Measurements from ENCODE around the gene MAD1L1.

The MAD1L1 gene

DNA sequence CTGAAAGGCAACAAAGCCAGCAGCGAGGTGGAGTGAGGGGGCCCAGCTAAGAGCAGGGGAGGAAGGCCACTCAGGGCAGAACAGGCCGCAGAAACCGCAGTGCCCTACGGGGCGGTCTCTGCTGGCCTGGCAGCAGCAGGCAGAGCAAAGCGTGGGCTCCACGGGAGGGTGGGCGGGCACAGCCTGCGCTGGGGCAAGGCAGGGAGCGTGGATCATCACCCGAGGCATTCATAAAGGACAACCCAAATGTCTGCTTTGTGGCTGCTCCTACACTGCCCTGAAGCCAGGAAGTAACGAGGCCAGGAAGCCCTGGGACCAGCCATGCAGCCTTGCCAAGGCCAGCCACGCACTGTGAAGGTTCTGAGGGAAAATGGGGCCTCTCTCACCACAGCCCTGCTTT is 127.5 kb downstream of the MAD1L1 start:
- TF ChIP-seq GATA2 (IDR thresholded peaks at IDR 0.05; ENCODE audit: low read depth, low read length), result no peak
- TF ChIP-seq GATA3 (IDR thresholded peaks at IDR 0.05; ENCODE audit: low read depth, low read length), result no peak

DNA sequence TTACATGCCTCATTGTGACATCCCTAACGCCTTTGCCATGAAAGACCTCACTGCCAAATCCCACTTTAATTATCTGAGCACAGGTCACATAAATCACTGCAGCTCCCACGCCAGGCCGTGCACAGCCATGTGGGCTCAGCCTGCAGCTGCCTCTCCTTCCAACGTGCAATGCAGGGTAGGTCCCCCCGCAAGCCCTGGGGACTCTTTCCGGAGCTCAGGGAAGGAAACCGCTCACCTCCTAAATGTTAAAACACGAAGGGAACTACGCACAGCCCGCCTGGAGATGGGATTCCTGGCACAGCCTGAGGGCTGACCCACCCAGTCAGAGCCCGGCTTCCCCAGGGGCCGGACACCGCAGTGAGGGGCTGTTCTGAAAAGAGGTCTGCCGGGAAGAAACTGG is 128.0 kb downstream of the MAD1L1 start:
- TF ChIP-seq GATA2 (IDR thresholded peaks at IDR 0.05; ENCODE audit: low read depth, low read length) (no peak), GATA3 (IDR thresholded peaks at IDR 0.05; ENCODE audit: low read depth, low read length) (no peak)

GRCh38 chr7:2104107-2104710 is 128.5 kb downstream of the MAD1L1 start:
- no peak for TF ChIP-seq GATA3 (IDR thresholded peaks at IDR 0.05; ENCODE audit: low read depth, low read length)
- no peak for TF ChIP-seq GATA2 (IDR thresholded peaks at IDR 0.05; ENCODE audit: low read depth, low read length)

DNA sequence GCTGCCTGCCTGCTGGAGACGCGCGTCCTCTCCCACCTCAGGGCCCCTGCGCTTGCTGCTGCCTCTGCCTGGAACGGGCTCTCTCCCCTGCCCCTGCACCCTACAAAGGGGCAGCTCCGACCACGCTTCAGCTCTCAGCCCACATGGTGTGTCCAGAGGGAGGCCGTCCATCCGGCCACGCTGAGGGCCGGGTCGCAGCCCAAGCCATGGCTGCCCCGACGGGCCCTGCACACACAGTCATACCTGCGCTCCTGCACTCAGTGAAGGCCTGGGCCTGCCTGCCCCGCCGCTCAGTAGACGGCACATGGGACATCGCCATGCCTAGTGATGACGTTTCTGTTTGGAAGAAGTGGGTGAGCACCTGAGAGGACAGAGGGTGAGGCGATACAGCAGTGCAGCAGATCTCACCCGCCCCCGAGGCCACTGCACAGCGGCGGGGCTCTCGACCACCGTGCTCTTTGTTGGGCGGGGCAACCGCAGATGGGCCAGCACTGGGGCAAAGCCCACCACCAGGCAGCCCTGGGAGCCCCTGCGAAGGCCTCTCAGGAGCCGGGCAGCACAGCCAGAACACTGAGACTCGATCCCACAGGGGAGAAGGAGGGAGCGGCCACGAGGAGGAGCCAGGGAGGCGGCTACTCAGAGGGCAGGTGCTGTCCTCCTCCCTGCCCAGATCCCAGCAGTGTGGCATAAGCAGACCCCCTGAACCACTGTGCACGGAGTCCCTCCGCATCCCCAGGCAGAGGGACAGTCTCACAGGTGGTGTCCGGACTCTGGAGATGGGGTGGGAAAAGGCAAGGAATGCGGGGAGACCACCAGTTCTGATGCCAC is 129.5 kb downstream of the MAD1L1 start:
- no peak for TF ChIP-seq GATA2 (IDR thresholded peaks at IDR 0.05; ENCODE audit: low read depth, low read length)
- TF ChIP-seq GATA3 (IDR thresholded peaks at IDR 0.05; ENCODE audit: low read depth, low read length), result no peak

- TF ChIP-seq GATA2 (IDR thresholded peaks at IDR 0.05; ENCODE audit: low read depth, low read length) (no peak), GATA3 (IDR thresholded peaks at IDR 0.05; ENCODE audit: low read depth, low read length) (no peak)
Measured at GRCh38 chr7:2102375-2102723, 130.4 kb downstream of the MAD1L1 start.

GRCh38 chr7:2101630-2102374 is 130.9 kb downstream of the MAD1L1 start:
- TF ChIP-seq GATA3 (IDR thresholded peaks at IDR 0.05; ENCODE audit: low read depth, low read length), result no peak
- no peak for TF ChIP-seq GATA2 (IDR thresholded peaks at IDR 0.05; ENCODE audit: low read depth, low read length)

GRCh38 chr7:2100278-2101208 is 132.2 kb downstream of the MAD1L1 start:
- TF ChIP-seq GATA3 (IDR thresholded peaks at IDR 0.05; ENCODE audit: low read depth, low read length) (no peak), GATA2 (IDR thresholded peaks at IDR 0.05; ENCODE audit: low read depth, low read length) (no peak)

DNA sequence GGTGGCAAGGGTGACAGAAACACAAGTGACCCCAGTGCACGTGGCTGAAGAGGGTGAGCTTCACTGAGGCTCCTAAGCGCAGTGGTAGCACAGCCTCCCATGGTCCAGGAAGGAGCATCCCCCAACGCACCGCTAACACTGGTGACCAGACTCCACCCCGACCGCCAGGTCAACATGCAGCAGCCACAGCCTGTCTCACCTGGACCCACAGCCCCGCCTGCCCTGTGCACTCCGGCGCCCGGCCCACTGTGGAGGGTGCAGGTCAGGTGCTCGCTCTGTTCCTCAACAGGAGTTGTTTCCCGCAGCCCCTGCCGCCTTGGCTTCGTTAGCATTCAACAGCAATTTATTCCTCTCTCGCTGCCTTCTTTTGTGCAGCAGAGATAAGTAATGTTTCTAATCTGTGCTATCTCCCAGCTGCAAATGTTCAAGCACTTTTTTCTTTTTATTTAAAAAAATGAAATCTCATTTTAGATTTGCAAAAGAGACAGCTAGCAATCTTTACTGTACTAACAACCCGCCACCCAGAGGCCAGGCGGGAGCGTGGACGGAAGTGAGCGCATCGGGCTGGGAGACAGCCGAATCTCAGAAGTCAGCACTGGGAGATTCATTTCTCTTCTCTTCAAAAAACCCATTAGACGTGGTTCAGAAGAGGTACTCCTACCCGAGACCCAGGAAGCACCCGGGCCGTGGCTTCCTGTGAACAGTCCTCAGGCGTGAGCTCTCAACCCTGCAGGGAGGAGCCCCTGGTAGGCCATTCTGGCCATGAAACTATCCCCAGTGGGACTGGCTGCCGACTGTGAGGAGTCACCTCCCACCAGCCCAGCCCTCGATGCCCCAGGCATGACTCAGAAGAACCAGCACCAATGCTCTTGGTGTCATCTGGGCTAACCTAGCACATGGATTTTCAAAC is 133.4 kb downstream of the MAD1L1 start:
- TF ChIP-seq GATA3 (IDR thresholded peaks at IDR 0.05; ENCODE audit: low read depth, low read length) (no peak), GATA2 (IDR thresholded peaks at IDR 0.05; ENCODE audit: low read depth, low read length) (peak; percentile 78)

DNA sequence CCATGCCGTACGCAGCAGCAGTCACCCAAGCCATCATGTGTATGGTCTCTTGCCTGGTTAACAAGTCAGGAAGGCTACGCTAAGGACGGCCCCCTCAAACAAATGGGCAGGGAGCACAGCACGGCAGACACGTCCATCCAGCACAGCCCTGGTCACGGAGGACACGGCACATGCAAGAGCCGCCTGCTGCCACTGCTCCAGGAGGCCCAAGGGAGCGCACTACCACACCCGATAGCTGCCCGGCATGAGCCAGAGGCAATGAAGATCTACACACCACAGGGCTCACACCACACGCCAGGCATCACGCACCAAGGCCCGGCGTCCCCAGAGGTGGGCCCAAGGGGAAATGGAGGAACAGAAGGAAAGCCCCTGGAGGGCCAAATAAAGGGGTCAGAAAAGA is 134.2 kb downstream of the MAD1L1 start:
- TF ChIP-seq GATA2 (IDR thresholded peaks at IDR 0.05; ENCODE audit: low read depth, low read length) (no peak), GATA3 (IDR thresholded peaks at IDR 0.05; ENCODE audit: low read depth, low read length) (no peak)

GRCh38 chr7:2098056-2098455 is 134.7 kb downstream of the MAD1L1 start:
- no peak for TF ChIP-seq GATA2 (IDR thresholded peaks at IDR 0.05; ENCODE audit: low read depth, low read length)
- TF ChIP-seq GATA3 (IDR thresholded peaks at IDR 0.05; ENCODE audit: low read depth, low read length), result no peak

DNA sequence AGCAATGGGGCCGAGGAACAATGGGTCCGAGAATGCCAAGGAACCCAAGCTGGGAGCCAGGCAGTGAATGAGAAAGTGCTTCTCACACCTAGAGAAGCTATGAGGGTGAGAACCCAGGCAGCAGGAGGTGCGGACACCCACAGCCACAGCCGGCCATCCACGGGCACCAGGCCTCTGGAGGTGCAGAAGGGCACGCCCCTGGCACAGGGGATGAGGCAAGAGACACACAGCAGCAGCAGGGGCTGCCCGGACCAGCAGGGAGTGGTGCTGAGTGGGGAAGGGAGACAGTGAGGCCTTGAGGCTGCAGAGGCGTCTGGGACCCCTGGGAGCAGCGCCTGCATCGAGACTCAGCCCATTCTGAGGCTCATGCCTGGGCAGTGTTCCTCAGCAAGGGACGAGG is 135.3 kb downstream of the MAD1L1 start:
- TF ChIP-seq GATA3 (IDR thresholded peaks at IDR 0.05; ENCODE audit: low read depth, low read length), result no peak
- TF ChIP-seq GATA2 (IDR thresholded peaks at IDR 0.05; ENCODE audit: low read depth, low read length), result no peak

DNA sequence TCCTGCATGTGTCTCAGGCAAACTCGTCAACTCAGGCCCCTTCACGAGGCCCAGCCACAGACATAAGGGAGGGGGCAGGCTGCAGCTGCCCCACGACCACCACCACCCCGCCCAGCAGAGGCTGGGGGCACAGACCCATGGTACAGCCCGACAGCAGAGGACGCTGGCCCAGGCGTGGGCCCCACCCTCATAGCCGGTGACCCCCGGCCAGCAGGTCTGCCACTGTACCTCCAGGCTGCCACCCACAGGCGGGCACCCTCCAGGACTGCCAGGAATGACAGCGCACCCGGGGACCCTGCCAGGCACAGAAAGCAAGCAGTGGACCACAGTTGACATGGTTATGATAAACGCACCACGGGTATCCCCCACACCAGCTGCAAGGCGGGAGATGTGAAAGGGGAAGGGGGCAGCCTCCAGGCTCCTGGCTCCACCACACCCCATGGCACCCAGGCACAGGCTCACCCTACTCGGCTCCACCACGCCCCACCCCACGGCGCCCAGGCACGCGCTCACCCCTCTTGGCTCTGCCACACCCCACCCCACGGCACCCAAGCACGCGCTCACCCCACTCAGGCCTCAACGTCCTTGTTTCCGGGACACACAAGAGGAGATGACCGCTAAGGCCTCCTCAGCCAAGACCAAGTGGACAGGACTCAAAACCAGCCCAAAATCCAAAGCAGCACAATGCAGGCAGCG is 135.9 kb downstream of the MAD1L1 start:
- TF ChIP-seq GATA2 (IDR thresholded peaks at IDR 0.05; ENCODE audit: low read depth, low read length), result no peak
- TF ChIP-seq GATA3 (IDR thresholded peaks at IDR 0.05; ENCODE audit: low read depth, low read length), result no peak
